Effector memory CD4-positive, alpha-beta T cell (primary cell): ENCODE measurements around the gene NSMF.

ENCODE experiments used
- DNase-seq, 3 donors: peaks; one replicate each; pipeline ENCODE4 v3.0.0-alpha.2; 2020
- H3K27ac ChIP-seq: 2 replicates; pipeline ENCODE4 v1.7.0; 2013; ENCODE audit warnings: mild to moderate bottlenecking, low read length, moderate library complexity; ENCODE audit not compliant: insufficient read depth, poor library complexity, severe bottlenecking
- H3K27me3 ChIP-seq: replicated peaks from 2 replicates; pipeline ENCODE4 v1.7.0; 2013; ENCODE audit warnings: mild to moderate bottlenecking, low read length; ENCODE audit not compliant: insufficient read depth, control insufficient read depth, poor library complexity, severe bottlenecking
- H3K36me3 ChIP-seq: 2 replicates; pipeline ENCODE4 v1.7.0; 2013; ENCODE audit warnings: mild to moderate bottlenecking, low read length, moderate library complexity; ENCODE audit not compliant: control insufficient read depth, insufficient read depth
- H3K4me1 ChIP-seq: 2 replicates; pipeline ENCODE4 v1.7.0; 2013; ENCODE audit warnings: low read length, mild to moderate bottlenecking; ENCODE audit not compliant: control insufficient read depth, insufficient read depth, poor library complexity, severe bottlenecking
- H3K4me3 ChIP-seq: 2 replicates; pipeline ENCODE4 v1.7.0; 2013; ENCODE audit warnings: low read length, low read depth, mild to moderate bottlenecking; ENCODE audit not compliant: insufficient read depth, poor library complexity, severe bottlenecking
- H3K9me3 ChIP-seq: 2 replicates; pipeline ENCODE4 v1.7.0; 2013; ENCODE audit warnings: mild to moderate bottlenecking, low read length, moderate library complexity; ENCODE audit not compliant: control insufficient read depth

The NSMF gene

DNA sequence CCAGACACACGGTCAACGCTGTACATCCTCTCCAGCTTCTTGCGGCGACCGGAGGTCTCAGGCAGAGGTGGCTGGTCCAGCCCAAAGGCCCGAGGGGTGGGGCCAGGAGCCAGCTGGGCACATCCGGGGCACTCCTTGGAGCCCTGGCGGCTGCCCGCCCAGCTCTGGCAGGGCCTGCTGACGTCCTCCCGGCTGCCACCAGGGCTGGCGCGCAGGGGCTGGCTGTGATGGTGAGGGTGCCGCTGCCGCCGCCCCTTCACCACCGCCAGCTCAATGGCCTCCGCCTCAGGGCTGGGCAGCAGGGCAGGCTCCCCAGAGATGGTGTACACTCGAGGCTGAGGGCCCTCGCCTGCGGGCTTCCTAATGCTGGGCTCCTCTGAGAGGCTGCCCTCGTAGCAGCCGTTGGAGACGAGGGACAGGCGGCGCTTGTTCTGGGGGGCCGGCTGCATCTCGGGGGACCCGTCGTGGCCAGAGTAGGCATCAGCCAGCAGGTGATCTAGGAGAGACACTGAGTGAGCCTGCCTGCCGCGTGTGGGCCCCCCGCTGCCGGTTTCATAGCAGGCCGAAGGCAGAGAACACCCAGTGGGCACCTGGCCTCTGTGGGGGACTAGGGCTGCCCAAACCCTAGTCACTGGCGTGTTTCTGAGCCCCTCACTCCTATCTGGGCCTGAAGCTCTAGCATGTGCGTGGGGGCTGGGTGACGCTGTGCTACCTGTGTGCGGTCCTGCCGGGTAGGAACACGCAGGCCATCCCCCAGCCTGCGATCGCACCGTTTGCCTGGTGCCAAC lies 1.5 kb downstream of the NSMF start:
- DNase-seq: no peak
- H3K4me3 ChIP-seq: no peak overlapping the region
- H3K4me1 ChIP-seq: peaks cover 61% of the 10 kb centered on the region
- no peaks in the 10 kb centered on the region for H3K9me3 ChIP-seq
- H3K27me3 ChIP-seq: no peaks in the 10 kb centered on the region
- no peak overlapping the region for H3K27ac ChIP-seq
- H3K36me3 ChIP-seq: peaks cover 11% of the 10 kb centered on the region

DNA sequence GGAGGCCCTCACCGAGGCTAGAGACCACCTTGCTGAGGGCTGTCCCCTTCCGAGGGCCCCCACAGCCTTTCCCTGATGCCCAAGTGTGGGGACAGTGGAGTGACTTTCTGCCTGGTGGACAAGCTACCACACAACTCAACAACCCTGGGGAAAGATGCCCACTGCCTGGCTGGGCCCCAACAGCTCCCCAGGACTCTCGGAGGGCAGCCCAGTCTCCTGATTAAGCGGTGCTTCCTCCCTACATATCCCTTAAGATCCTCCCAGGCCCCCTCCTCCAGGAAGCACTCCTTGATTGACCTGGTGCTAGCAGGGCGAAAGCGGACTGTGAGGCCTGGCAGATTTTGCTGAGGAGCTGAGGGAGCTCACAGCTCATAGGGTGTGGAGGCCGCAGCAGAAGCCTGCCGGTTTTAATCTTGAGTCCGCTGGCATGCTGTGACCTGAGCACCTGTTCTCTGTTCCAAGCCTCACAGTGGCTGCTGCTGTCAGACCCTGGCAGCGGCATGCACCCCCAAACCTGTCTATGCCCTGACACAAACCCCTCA lies 2.2 kb downstream of the NSMF start:
- H3K4me1 ChIP-seq: peaks cover 62% of the 10 kb centered on the region
- DNase-seq: no peak
- no peak overlapping the region for H3K27ac ChIP-seq
- H3K36me3 ChIP-seq: peaks cover 11% of the 10 kb centered on the region
- no peaks in the 10 kb centered on the region for H3K27me3 ChIP-seq
- H3K4me3 ChIP-seq: no peak overlapping the region
- H3K9me3 ChIP-seq: no peaks in the 10 kb centered on the region

DNA sequence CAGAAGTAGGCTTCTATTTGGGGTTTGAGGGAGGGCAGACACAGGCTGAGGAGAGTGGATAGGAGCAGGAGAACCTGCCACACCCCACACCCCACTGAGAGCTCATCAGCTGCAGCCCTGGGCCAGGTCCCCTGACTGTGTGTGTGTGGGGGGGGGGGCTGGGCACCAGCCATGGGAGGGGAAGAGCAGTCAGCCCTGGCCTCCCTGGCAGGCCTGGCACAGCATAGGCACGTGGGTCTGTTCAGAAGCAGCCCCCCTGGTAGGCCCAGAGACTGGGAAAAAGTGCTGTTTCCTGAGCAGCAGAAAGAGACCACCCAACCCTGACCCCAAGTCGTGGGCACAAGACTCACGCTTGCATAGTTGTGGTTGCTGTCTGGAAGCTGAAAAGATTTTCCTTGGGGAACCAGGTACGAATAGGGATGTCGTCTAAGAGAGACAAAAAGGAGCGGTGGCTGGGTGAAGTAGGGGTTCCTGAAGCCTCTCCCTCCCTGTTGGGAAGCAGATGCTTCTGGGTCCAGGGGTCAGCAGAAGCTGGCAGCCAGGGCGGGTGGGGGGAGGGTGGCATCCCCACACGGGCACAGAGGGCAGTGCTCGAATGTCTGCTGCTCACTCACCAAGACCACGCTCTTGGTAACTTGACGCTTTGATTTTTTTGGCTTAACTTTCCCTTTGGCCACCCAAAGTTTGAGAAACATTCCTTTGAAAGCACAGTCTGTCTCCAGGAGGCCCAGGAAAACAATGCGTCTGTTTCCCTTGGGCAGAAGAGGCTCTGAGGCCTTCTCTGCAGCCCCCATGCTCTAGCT lies 2.9 kb downstream of the NSMF start:
- Histone ChIP-seq H3K36me3 (peaks cover 11% of the 10 kb centered on the region), H3K9me3 (no peaks in the 10 kb centered on the region), H3K27me3 (no peaks in the 10 kb centered on the region), H3K4me3 (no peak overlapping the region), H3K4me1 (peaks cover 60% of the 10 kb centered on the region), H3K27ac (no peak overlapping the region)
- DNase-seq: no peak

DNA sequence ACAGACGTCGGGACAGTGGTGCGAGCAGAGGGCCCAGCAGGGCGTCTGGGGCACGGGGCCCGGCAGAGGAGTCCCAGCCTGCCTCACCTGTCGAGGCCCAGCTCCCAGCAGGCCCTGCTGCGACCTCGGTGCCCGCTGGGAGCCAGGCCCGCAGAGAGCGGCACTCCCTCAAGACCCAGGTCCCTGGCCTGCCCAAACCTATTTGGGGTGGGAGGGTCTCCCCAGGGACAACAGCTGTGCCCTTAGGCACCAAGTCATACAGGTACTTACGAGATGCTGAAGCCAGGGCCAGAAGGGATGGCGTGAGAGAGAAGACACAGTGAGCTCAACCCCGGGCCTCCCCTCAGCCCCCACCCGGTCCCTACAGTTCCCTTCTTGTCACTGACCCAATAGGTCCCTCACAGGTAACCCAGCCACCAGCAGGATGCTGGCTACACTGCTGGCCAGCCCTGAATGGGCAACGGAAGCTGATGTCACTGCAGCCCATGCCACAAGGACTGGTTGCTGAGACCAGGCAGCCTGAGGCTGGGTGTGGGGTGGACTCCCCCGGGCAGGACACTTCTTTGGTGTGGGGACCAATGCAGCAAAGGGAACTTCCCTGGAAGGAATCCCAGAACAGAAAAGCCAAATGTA lies 3.7 kb downstream of the NSMF start:
- Histone ChIP-seq H3K36me3 (peaks cover 11% of the 10 kb centered on the region), H3K4me3 (no peak overlapping the region), H3K4me1 (peaks cover 59% of the 10 kb centered on the region), H3K27me3 (no peaks in the 10 kb centered on the region), H3K9me3 (no peaks in the 10 kb centered on the region), H3K27ac (no peak overlapping the region)
- no peak for DNase-seq

DNA sequence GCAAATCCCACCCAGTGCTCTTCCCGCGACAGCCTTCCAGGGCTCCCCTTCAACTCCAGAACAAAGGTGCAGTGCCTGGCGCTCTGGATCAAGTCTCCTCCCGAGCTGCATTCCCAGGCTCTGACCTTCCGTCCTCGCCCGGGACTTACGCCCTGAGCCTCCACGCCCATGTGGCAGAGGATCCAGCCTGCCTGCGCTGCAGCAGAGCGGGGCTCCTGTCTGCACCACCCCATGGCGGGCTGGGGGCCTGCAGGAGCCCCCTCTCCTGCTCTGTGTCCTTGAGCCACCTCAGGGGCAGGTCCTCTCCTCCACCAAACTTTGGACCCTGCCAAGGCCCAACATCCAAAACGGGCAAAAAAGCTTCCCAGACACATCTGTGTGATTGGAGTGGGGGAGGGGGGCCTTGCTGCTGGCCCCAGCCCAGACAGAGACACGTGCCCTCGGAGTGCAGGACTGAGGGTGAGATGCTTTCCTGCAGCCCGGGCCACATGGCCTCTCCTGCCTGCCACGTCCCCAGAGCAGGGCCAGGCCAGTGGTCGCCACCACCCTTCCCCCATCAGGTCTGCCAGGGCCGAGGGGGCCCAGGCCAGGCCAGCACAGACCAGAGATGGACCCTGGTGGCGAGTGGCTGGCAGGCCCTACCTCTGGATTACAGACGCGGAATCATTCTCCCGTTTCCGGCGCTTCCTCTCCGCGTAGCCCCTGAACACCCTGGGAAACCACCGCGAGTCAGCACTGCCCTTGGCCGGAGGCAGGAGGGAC lies 4.4 kb downstream of the NSMF start:
- Histone ChIP-seq H3K27me3 (no peaks in the 10 kb centered on the region), H3K27ac (peak overlapping the region; percentile 13), H3K4me3 (peak overlapping the region; percentile 42), H3K9me3 (no peaks in the 10 kb centered on the region), H3K4me1 (peaks cover 59% of the 10 kb centered on the region), H3K36me3 (peaks cover 11% of the 10 kb centered on the region)
- no peak for DNase-seq

GRCh38 chr9:137454145-137454596 lies 5.0 kb downstream of the NSMF start:
- peaks cover 53% of the 10 kb centered on the region for H3K4me1 ChIP-seq
- peaks cover 11% of the 10 kb centered on the region for H3K36me3 ChIP-seq
- H3K27ac ChIP-seq: peak overlapping the region; percentile 13
- H3K27me3 ChIP-seq: no peaks in the 10 kb centered on the region
- H3K4me3 ChIP-seq: peak overlapping the region; percentile 42
- H3K9me3 ChIP-seq: no peaks in the 10 kb centered on the region
- peak in 1 of 3 donors; percentile 38 for DNase-seq

GRCh38 chr9:137453643-137454081 lies 5.5 kb downstream of the NSMF start:
- Histone ChIP-seq H3K27me3 (no peaks in the 10 kb centered on the region), H3K4me1 (peaks cover 52% of the 10 kb centered on the region), H3K9me3 (no peaks in the 10 kb centered on the region), H3K4me3 (no peak overlapping the region), H3K36me3 (peaks cover 11% of the 10 kb centered on the region), H3K27ac (no peak overlapping the region)
- peak; percentile 41 to 57 (median 46) for DNase-seq

GRCh38 chr9:137452761-137453642 lies 6.1 kb downstream of the NSMF start:
- Histone ChIP-seq H3K9me3 (no peaks in the 10 kb centered on the region), H3K27me3 (no peaks in the 10 kb centered on the region), H3K36me3 (peaks cover 11% of the 10 kb centered on the region), H3K4me3 (no peak overlapping the region), H3K27ac (no peak overlapping the region), H3K4me1 (peaks cover 45% of the 10 kb centered on the region)
- no peak for DNase-seq
